GM18511 (cell line): ENCODE results near the gene OTUB1.
"Not testable (repeated sequence)": the region's sequence is repeated elsewhere in the genome, so short reads cannot be mapped to it uniquely, and the experiment has no call there.

Experiments used
- ATAC-seq: cut with Tn5 transposase; IDR thresholded peaks from one replicate; pipeline ENCODE4 v1.9.1; 2021; ENCODE audit warnings: mild to moderate bottlenecking, moderate library complexity; ENCODE audit not compliant: unreplicated experiment

OTUB1 gene

GRCh38 chr11:64039012-64039665 is 52.9 kb downstream of the OTUB1 start:
- no peak for ATAC-seq

GRCh38 chr11:64040684-64041322 is 54.6 kb downstream of the OTUB1 start:
- no peak for ATAC-seq

- ATAC-seq: no peak
These were observed 55.6 kb downstream of the OTUB1 start for GRCh38 chr11:64041846-64042245.

GRCh38 chr11:64042301-64042700 is 56.1 kb downstream of the OTUB1 start:
- ATAC-seq: no peak

GRCh38 chr11:64043545-64043944 is 57.3 kb downstream of the OTUB1 start:
- ATAC-seq: no peak

GRCh38 chr11:64044730-64045393 is 58.6 kb downstream of the OTUB1 start:
- no peak for ATAC-seq

GRCh38 chr11:64045700-64046099 is 59.5 kb downstream of the OTUB1 start:
- no peak for ATAC-seq

- not testable (repeated sequence) for ATAC-seq
These were observed 61.1 kb downstream of the OTUB1 start for GRCh38 chr11:64047373-64047772.
